ENCODE results near the gene GZMH. TPM values are rescaled to one million over a fixed set of nuclear protein-coding genes. Genes with fewer than 3 reads are reported as not detected.
"Not testable (repeated sequence)": the region's sequence is repeated elsewhere in the genome, so short reads cannot be mapped to it uniquely, and the experiment has no call there.

GZMH gene
- total RNA-seq, 1 experiment from 2014 or later, result not detected

GRCh38 chr14:24606297-24606696 lies 3.2 kb downstream of the GZMH start:
- in situ Hi-C loops (cut with HindIII; ENCODE audit: low pct_unique_long_range_greater_than_20kb, low sequenced_read_pairs), result no loop called here
- DNase-seq (ENCODE audit: low read depth, low spot score), result no peak

DNA sequence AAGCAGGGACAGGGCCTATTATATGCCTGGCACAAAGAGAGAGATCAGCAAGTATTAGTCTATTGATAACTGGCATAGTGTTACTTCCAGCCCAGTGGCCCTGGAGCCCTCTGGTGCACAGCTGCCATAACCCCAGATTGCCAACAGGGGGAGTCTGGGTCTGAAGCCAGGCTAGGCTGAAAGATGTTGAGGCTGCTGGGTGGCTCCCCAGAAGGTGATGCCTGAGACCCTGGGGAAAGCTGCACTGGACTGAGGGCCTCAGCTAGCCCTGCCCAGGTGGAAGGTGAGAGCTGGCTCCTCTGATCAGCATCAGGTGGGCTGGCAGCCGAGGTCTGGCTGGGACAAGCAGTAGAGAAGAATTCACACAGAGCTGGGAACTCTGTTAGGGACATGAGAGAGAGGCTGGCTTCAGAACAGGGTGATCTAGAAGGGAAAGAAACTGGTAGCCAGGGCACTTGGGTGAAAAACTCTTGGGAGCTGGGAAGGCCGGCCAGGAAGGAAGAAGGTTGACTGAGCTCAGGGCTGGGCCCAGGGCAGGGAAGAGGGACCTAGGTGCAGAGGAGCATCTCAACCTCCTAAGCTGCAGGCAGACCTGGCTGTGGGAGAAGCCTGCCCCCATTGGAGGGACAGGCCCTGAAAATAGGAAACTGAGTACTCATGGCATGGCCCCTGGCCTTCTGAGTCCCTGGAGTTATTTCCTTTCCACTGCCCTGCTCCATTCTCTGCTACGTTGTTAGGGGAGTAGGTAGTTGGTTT lies 3.9 kb downstream of the GZMH start:
- in situ Hi-C loops (cut with HindIII; ENCODE audit: low pct_unique_long_range_greater_than_20kb, low sequenced_read_pairs), result no loop called here
- DNase-seq (ENCODE audit: low read depth, low spot score), result peak; percentile 59

- in situ Hi-C loops (cut with HindIII; ENCODE audit: low pct_unique_long_range_greater_than_20kb, low sequenced_read_pairs), result no loop called here
- DNase-seq (ENCODE audit: low read depth, low spot score), result no peak
These were observed 12.1 kb downstream of the GZMH start for GRCh38 chr14:24597403-24597802.

GRCh38 chr14:24595073-24595808 lies 14.2 kb downstream of the GZMH start:
- in situ Hi-C loops (cut with HindIII; ENCODE audit: low pct_unique_long_range_greater_than_20kb, low sequenced_read_pairs), result no loop called here
- DNase-seq (ENCODE audit: low read depth, low spot score), result peak; percentile 99

DNA sequence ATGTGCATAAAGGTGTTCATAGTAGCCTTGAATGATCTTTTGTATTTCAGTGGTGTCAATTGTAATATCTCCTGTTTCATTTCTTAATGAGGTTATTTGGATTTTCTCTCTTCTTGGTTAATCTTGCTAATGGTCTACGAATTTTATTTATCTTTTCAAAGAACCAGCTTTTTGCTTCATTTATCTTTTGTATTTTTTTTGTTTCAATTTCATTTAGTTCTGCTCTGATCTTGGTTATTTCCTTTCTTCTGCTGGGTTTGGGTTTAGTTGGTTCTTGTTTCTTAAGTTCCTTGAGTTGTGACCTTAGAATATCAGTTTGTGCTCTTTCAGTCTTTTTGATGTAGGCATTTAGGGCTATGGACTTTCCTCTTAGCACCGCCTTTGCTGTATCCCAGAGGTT lies 18.5 kb downstream of the GZMH start:
- in situ Hi-C loops (cut with HindIII; ENCODE audit: low pct_unique_long_range_greater_than_20kb, low sequenced_read_pairs); DNase-seq (ENCODE audit: low read depth, low spot score): not testable (repeated sequence)

GRCh38 chr14:24584402-24584801 lies 25.1 kb downstream of the GZMH start:
- in situ Hi-C loops (cut with HindIII; ENCODE audit: low pct_unique_long_range_greater_than_20kb, low sequenced_read_pairs); DNase-seq (ENCODE audit: low read depth, low spot score): not testable (repeated sequence)

GRCh38 chr14:24578558-24578957 lies 30.9 kb downstream of the GZMH start:
- in situ Hi-C loops (cut with HindIII; ENCODE audit: low pct_unique_long_range_greater_than_20kb, low sequenced_read_pairs), result no loop called here
- DNase-seq (ENCODE audit: low read depth, low spot score), result no peak

- DNase-seq (ENCODE audit: low read depth, low spot score), result no peak
- in situ Hi-C loops (cut with HindIII; ENCODE audit: low pct_unique_long_range_greater_than_20kb, low sequenced_read_pairs), result no loop called here
These were observed 32.7 kb downstream of the GZMH start for GRCh38 chr14:24576771-24577170.

DNA sequence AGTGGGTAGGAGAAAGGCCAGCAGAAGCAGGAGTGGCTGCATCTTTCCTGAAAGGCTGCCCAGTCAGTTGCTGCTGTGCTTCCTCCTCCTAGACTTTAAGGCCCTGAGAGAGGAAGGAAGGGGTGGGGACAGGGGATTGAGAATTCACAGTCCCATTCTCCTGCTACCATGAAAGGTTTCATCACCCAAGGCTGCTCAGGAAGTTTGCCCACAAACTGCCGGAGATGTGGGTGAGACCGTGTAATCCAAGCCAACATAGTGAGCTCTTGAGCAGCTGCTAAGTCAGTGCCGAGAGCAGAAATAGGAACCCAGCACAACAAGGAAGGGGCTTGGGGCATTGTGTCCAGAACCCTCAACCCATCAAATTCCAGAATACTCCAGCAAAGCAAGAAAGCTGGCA lies 33.3 kb downstream of the GZMH start, which contains the start of gene CTSG:
Gene CTSG, minus strand, starts transcription at position 69 of the 400 bp plus-strand sequence. Its CDS starts 27 bp downstream, at position 42.
- no peak for DNase-seq (ENCODE audit: low read depth, low spot score)
- in situ Hi-C loops (cut with HindIII; ENCODE audit: low pct_unique_long_range_greater_than_20kb, low sequenced_read_pairs), result no loop called here

GRCh38 chr14:24574206-24574774 lies 35.2 kb downstream of the GZMH start:
- in situ Hi-C loops (cut with HindIII; ENCODE audit: low pct_unique_long_range_greater_than_20kb, low sequenced_read_pairs), result no loop called here
- no peak for DNase-seq (ENCODE audit: low read depth, low spot score)

- no peak for DNase-seq (ENCODE audit: low read depth, low spot score)
- in situ Hi-C loops (cut with HindIII; ENCODE audit: low pct_unique_long_range_greater_than_20kb, low sequenced_read_pairs), result no loop called here
These were observed 43.2 kb downstream of the GZMH start for GRCh38 chr14:24566318-24566717.

- peak; percentile 94 for DNase-seq (ENCODE audit: low read depth, low spot score)
- in situ Hi-C loops (cut with HindIII; ENCODE audit: low pct_unique_long_range_greater_than_20kb, low sequenced_read_pairs), result no loop called here
These were observed 43.7 kb downstream of the GZMH start for GRCh38 chr14:24565766-24566165.

DNA sequence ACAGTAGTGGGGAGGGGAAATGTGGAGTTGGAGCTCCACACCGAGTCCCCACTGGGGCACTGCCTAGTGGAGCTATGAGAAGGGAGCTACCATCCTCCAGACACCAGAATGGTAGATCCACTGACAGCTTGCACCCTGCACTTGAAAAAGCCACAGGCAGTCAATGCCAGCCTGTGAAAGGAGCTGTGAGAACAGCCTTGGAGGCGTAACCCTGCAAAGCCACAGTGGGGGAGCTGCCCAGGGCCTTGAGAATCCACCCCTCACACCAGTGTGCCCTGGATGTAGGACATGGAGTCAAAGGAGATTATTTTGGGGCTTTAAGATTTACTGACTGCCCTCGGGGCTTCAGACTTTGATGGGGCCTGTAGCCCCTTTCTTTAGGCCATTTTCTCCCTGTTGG lies 46.0 kb downstream of the GZMH start:
- in situ Hi-C loops (cut with HindIII; ENCODE audit: low pct_unique_long_range_greater_than_20kb, low sequenced_read_pairs), result no loop called here
- DNase-seq (ENCODE audit: low read depth, low spot score), result no peak

DNA sequence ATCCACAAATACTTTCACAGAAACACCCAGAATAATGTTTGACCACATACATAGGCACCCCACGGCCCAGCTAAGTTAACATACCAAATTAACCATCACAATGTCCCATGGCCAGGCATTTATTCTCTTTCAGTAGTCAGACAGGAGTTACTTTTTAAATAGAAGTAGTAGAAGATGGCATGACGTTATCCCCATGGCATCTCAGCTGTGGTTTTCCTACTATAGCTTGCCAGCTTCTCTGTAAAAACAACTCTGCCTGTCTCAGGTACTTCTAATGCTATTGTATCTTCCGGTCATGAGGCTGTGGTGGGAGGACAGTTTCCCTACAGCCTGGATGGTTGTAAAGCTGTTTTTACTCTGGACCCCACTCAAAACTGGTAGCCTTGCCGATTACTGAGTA lies 52.7 kb downstream of the GZMH start:
- in situ Hi-C loops (cut with HindIII; ENCODE audit: low pct_unique_long_range_greater_than_20kb, low sequenced_read_pairs), result no loop called here
- no peak for DNase-seq (ENCODE audit: low read depth, low spot score)

Other genes with a start within 250 kb of the GZMH start
- 0.05 and 0.53 TPM in 2 replicates for gene NFATC4, start 241.5 kb downstream of the GZMH start, total RNA-seq (2014; rRNA removed; shearing (Covaris generic))
- gene NYNRIN, start 210.7 kb downstream of the GZMH start, total RNA-seq (2014; rRNA removed; shearing (Covaris generic)), result 0.05 TPM in 1 of 2 replicates, not detected in the other
- gene CBLN3, start 180.0 kb downstream of the GZMH start, total RNA-seq (2014; rRNA removed; shearing (Covaris generic)), result 0.11 and 0.24 TPM in 2 replicates
- 30.9 and 37.5 TPM in 2 replicates for gene KHNYN, start 179.7 kb downstream of the GZMH start, total RNA-seq (2014; rRNA removed; shearing (Covaris generic))
- 6.2 and 12.5 TPM in 2 replicates for gene SDR39U1, start 166.9 kb downstream of the GZMH start, total RNA-seq (2014; rRNA removed; shearing (Covaris generic))
- gene CMA1, start 101.4 kb downstream of the GZMH start, total RNA-seq (2014; rRNA removed; shearing (Covaris generic)), result not detected in 2 replicates
- gene CTSG, start 33.4 kb downstream of the GZMH start, total RNA-seq (2014; rRNA removed; shearing (Covaris generic)), result not detected in 2 replicates
- not detected in 2 replicates for gene GZMB, start 24.5 kb upstream of the GZMH start, total RNA-seq (2014; rRNA removed; shearing (Covaris generic))

Data from SK-MEL-5 (cell line).